Measurements from ENCODE around the gene MARK2.

The MARK2 gene

DNA sequence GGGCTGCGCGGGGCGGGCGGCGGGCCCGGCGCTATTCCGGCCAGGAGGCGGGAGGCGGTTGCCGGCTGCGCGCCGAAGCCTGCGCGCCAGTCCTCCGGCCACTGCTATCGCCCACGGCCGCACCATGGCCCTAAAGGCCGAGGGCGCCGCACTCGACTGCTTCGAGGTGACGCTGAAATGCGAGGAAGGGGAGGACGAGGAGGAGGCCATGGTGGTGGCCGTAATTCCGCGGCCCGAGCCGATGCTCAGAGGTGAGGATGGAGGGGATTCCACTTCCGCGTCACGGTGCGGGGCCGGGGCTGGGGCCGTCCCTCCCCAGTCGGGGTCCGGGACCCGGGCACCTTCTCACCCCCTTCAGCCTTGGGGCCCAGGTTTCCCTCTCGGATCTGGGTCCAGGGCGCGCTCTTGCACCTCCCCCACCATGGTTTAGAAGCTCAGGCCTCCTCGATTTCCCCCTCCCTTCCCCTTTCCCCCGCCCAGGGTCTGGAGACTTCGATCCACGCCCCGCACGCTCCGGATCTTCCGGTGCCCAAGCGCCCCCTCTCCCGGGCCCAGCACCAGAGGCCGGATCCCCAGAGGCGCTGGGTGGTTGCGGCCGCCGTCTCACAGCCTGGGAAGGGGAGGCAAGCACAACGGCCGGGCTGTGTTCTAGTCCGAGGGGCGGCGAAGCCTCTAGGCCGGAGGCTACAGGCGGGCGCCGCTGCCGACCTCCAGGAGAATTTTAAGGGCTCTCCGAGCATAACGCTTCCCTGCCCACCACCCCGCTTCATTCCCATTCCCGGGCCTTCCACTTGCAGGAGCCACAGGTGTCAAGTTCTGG, 25.1 kb upstream of the MARK2 start:
- peak; percentile 46 for DNase-seq
- Histone ChIP-seq H3K36me3 (0 out of 2 replicates have a peak, but pooled peaks cover 17% of the 10 kb centered on the region), H3K4me3 (ENCODE audit: low read depth, low read length) (peak overlapping the region; percentile 73), H3K9me3 (no peaks in the 10 kb centered on the region), H3K4me1 (no peaks in the 10 kb centered on the region), H3K27me3 (no peaks in the 10 kb centered on the region)
- TF ChIP-seq, protein P1, sequence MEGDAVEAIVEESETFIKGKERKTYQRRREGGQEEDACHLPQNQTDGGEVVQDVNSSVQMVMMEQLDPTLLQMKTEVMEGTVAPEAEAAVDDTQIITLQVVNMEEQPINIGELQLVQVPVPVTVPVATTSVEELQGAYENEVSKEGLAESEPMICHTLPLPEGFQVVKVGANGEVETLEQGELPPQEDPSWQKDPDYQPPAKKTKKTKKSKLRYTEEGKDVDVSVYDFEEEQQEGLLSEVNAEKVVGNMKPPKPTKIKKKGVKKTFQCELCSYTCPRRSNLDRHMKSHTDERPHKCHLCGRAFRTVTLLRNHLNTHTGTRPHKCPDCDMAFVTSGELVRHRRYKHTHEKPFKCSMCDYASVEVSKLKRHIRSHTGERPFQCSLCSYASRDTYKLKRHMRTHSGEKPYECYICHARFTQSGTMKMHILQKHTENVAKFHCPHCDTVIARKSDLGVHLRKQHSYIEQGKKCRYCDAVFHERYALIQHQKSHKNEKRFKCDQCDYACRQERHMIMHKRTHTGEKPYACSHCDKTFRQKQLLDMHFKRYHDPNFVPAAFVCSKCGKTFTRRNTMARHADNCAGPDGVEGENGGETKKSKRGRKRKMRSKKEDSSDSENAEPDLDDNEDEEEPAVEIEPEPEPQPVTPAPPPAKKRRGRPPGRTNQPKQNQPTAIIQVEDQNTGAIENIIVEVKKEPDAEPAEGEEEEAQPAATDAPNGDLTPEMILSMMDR (IDR thresholded peaks at IDR 0.05; ENCODE audit: low read depth, low read length) = no peak

DNA sequence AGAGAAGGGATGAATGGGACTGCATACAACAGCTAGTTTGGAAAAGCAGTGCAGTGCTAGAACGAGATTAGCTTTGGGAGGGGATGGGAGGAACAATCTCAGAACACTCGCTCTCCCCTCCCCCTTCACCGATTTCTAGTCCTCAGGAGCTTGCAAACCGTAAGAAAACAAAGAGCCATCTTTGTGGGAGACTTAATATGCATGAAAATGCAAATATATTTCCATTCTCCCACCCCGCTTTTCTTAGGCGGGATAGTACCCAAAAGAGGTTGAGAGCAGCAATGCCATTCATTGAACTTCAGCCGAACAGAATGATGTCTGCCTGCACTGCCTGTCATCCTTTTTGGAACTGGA, 24.6 kb upstream of the MARK2 start:
- peaks cover 18% of the 10 kb centered on the region for H3K36me3 ChIP-seq
- no peak for DNase-seq
- TF ChIP-seq, protein P1 (IDR thresholded peaks at IDR 0.05; ENCODE audit: low read depth, low read length) = no peak

DNA sequence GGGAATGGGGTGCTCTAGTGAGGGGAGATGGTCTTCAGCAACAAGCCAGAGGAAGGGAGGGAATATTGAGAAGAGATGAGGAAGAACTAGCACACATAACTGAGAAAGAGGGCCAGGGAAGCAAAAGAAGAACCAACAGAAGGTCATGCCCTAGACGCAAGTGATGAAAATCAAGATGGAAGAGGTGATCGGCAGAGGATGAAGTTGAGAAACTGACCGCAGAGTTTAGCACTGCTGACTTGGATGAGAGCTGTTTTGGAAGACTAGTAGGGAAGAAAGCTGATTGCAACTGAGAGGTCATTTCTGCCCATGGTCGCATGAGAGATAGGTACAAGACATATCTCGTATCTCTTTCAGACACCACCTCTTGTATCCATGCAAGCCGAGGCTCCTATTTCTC, 22.7 kb upstream of the MARK2 start:
- H3K36me3 ChIP-seq = peaks cover 27% of the 10 kb centered on the region
- H3K4me3 ChIP-seq (ENCODE audit: low read depth, low read length) = no peak overlapping the region
- H3K27me3 ChIP-seq = no peaks in the 10 kb centered on the region
- no peak for DNase-seq
- H3K9me3 ChIP-seq = no peaks in the 10 kb centered on the region
- no peaks in the 10 kb centered on the region for H3K4me1 ChIP-seq
- TF ChIP-seq, protein P1 (IDR thresholded peaks at IDR 0.05; ENCODE audit: low read depth, low read length) = no peak

More for the DNA sequence above, 24.6 kb upstream of the MARK2 start:
- Histone ChIP-seq H3K27me3 (no peaks in the 10 kb centered on the region), H3K4me1 (no peaks in the 10 kb centered on the region), H3K9me3 (no peaks in the 10 kb centered on the region), H3K4me3 (ENCODE audit: low read depth, low read length) (peak overlapping the region; percentile 73)

DNA sequence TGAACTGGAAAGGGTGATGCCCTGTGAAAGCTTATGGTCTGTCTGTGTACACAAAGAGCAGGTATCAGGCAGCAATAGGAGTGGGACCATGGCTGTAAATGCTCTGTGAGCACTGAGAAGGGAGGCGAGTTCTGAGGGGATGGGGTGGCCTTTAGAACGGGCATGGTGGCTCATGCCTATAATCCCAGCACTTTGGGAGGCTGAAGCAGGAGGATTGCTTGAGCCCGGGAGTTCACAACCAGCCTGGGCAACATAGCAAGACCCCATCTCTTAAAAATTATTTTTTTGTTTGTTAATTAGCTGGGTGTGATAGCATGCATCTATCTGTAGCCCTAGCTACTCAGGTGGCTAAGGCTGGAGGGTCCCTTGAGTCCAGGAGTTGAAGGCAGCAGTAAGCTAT, 22.2 kb upstream of the MARK2 start:
- Histone ChIP-seq H3K9me3 (no peaks in the 10 kb centered on the region), H3K36me3 (peaks cover 30% of the 10 kb centered on the region), H3K4me1 (no peaks in the 10 kb centered on the region), H3K27me3 (no peaks in the 10 kb centered on the region), H3K4me3 (ENCODE audit: low read depth, low read length) (no peak overlapping the region)
- TF ChIP-seq, protein P1 (IDR thresholded peaks at IDR 0.05; ENCODE audit: low read depth, low read length) = no peak
- DNase-seq = no peak

DNA sequence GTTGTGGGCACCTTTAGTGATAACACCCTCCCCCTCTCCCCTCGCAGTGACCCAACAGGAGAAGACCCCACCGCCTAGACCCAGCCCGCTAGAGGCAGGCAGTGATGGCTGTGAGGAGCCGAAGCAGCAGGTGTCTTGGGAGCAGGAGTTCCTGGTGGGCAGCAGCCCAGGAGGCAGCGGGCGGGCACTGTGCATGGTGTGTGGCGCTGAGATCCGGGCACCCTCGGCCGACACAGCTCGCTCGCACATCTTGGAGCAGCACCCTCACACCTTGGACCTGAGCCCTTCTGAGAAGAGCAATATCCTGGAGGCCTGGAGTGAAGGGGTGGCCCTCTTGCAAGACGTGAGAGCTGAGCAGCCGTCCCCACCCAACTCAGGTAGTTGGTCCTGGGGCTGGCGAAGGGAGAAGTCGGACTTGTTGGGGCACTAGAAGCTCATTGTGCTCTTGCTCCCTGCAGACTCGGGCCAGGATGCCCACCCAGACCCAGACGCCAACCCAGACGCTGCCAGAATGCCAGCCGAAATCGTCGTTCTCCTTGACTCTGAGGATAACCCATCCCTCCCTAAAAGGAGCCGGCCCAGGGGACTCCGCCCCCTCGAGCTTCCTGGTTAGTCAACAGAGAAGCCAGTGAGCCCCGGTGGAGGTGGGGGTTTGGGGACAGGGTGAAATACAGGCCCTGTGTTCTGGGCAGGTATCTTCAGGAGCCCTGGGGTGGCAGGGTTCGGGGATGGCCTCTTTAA, 21.0 kb upstream of the MARK2 start:
- H3K4me1 ChIP-seq = no peaks in the 10 kb centered on the region
- no peaks in the 10 kb centered on the region for H3K27me3 ChIP-seq
- H3K36me3 ChIP-seq = peaks cover 30% of the 10 kb centered on the region
- H3K9me3 ChIP-seq = no peaks in the 10 kb centered on the region
- no peak for DNase-seq
- TF ChIP-seq, protein P1 (IDR thresholded peaks at IDR 0.05; ENCODE audit: low read depth, low read length) = no peak
- no peak overlapping the region for H3K4me3 ChIP-seq (ENCODE audit: low read depth, low read length)

DNA sequence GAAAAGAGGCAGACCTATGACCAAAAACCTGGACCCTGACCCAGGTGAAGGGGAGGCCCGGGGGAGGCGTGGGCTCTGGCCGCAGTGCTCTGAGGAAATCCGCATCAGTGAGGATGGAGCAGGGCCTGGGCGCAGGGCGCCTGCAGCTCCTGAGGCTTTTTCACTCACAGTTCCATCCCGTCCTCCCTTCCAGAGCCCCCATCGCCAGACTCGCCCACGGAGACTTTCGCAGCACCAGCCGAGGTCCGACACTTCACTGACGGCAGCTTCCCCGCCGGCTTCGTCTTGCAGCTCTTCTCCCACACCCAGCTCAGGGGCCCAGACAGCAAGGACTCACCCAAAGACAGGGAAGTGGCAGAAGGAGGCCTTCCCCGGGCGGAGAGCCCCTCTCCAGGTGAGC, 20.3 kb upstream of the MARK2 start:
- Histone ChIP-seq H3K4me1 (no peaks in the 10 kb centered on the region), H3K4me3 (ENCODE audit: low read depth, low read length) (no peak overlapping the region), H3K36me3 (peaks cover 30% of the 10 kb centered on the region), H3K9me3 (no peaks in the 10 kb centered on the region), H3K27me3 (no peaks in the 10 kb centered on the region)
- DNase-seq = no peak
- TF ChIP-seq, protein P1 (IDR thresholded peaks at IDR 0.05; ENCODE audit: low read depth, low read length) = no peak

All from BE2C (cell line).